Loucy (cell line): Measurements from ENCODE around the gene SLC12A4.

ENCODE experiments used
- H2AFZ ChIP-seq: fragments of 200-600 bp; sonication (generic); 2 replicates; pipeline ENCODE4 v1.6.0; 2016; ENCODE audit warnings: antibody characterized with exemption, mild to moderate bottlenecking, low read length, moderate library complexity
- H3F3A ChIP-seq: fragments of 200-600 bp; 2 replicates; pipeline ENCODE4 v1.6.0; 2016; ENCODE audit warnings: antibody characterized with exemption, low read depth, mild to moderate bottlenecking
- H3K27me3 ChIP-seq: fragments of 200-600 bp; sonication (generic); 2 replicates; pipeline ENCODE4 v1.6.1; 2014; ENCODE audit warnings: low read length, mild to moderate bottlenecking; ENCODE audit not compliant: insufficient read depth, poor library complexity, severe bottlenecking
- H3K36me3 ChIP-seq: fragments of 200-600 bp; sonication (generic); 2 replicates; pipeline ENCODE4 v1.6.1; 2016; ENCODE audit warnings: low read length; ENCODE audit not compliant: insufficient read depth
- H3K4me1 ChIP-seq: fragments of 200-600 bp; sonication (generic); 2 replicates; pipeline ENCODE4 v1.5.1; 2014; ENCODE audit warnings: low read length, mild to moderate bottlenecking; ENCODE audit not compliant: insufficient read depth, poor library complexity, severe bottlenecking
- H3K4me2 ChIP-seq: fragments of 200-600 bp; sonication (generic); 2 replicates; pipeline ENCODE4 v1.6.0; 2014; ENCODE audit warnings: antibody characterized with exemption, low read length, low read depth, mild to moderate bottlenecking; ENCODE audit not compliant: poor library complexity, severe bottlenecking
- H3K4me3 ChIP-seq: fragments of 200-600 bp; sonication (generic); 2 replicates; pipeline ENCODE4 v1.5.1; 2014; ENCODE audit warnings: low read length, mild to moderate bottlenecking, mixed read lengths; ENCODE audit not compliant: poor library complexity, severe bottlenecking
- H3K79me2 ChIP-seq: fragments of 200-600 bp; sonication (generic); 2 replicates; pipeline ENCODE4 v1.6.1; 2014; ENCODE audit warnings: low read length; ENCODE audit not compliant: insufficient read depth
- H3K9ac ChIP-seq: fragments of 200-600 bp; sonication (generic); 2 replicates; pipeline ENCODE4 v1.6.0; 2014; ENCODE audit warnings: mild to moderate bottlenecking, low read depth, low read length, moderate library complexity; ENCODE audit not compliant: poor library complexity, severe bottlenecking
- H3K9me2 ChIP-seq: fragments of 200-600 bp; sonication (generic); replicated peaks from 2 replicates; pipeline ENCODE4 v1.6.1; 2016; ENCODE audit warnings: low read depth, low read length, mixed read lengths
- H3K9me3 ChIP-seq: fragments of 200-600 bp; sonication (generic); 2 replicates; pipeline ENCODE4 v1.6.1; 2014; ENCODE audit warnings: mild to moderate bottlenecking, antibody characterized with exemption, low read length, low read depth; ENCODE audit not compliant: insufficient read depth
- H4K20me1 ChIP-seq: fragments of 200-600 bp; sonication (generic); 2 replicates; pipeline ENCODE4 v1.6.0; 2014; ENCODE audit warnings: antibody characterized with exemption, low read length, mild to moderate bottlenecking; ENCODE audit not compliant: insufficient read depth, poor library complexity, severe bottlenecking
- CTCF ChIP-seq: fragments of 200-600 bp; sonication (generic); conservative IDR thresholded peaks from 2 replicates; pipeline ENCODE4 v1.5.1; 2014; ENCODE audit warnings: mild to moderate bottlenecking, antibody characterized with exemption, low read length
- EZH2phosphoT487 ChIP-seq: fragments of 200-600 bp; IDR thresholded peaks from 2 replicates; pipeline ENCODE4 v1.6.1; 2018; ENCODE audit warnings: antibody characterized with exemption, mild to moderate bottlenecking, moderate library complexity, borderline replicate concordance

SLC12A4 gene

GRCh38 chr16:67936880-67937605 lies 31.4 kb downstream of the SLC12A4 start:
- Histone ChIP-seq H2AFZ (peak overlapping the region; percentile 65), H3K4me1 (peaks cover 24% of the 10 kb centered on the region), H4K20me1 (peaks cover 7% of the 10 kb centered on the region), H3K9ac (peak overlapping the region; percentile 96), H3K4me3 (peak overlapping the region; percentile 80), H3K79me2 (peaks cover 30% of the 10 kb centered on the region), H3K36me3 (no peaks in the 10 kb centered on the region; the same call in 1 of the 2 replicates), H3K4me2 (peak overlapping the region; percentile 84), H3K9me3 (no peaks in the 10 kb centered on the region), H3K27me3 (no peaks in the 10 kb centered on the region), H3F3A (no peaks in the 10 kb centered on the region; the same call in 1 of the 2 replicates), H3K9me2 (no peaks in the 10 kb centered on the region)
- TF ChIP-seq EZH2phosphoT487 (no peak), CTCF (no peak)

- Histone ChIP-seq H3K4me3 (peak within 1 kb of the TSS; percentile 80), H2AFZ (peak within 1 kb of the TSS; percentile 65), H3K36me3 (no peaks in the 10 kb centered on the region; the same call in 1 of the 2 replicates), H3K79me2 (peaks cover 30% of the 10 kb centered on the region), H3K9me3 (no peaks in the 10 kb centered on the region), H3K9me2 (no peaks in the 10 kb centered on the region), H4K20me1 (peaks cover 7% of the 10 kb centered on the region), H3F3A (no peaks in the 10 kb centered on the region; the same call in 1 of the 2 replicates), H3K27me3 (no peaks in the 10 kb centered on the region), H3K4me1 (peaks cover 17% of the 10 kb centered on the region), H3K4me2 (peak within 1 kb of the TSS; percentile 84), H3K9ac (peak within 1 kb of the TSS; percentile 96)
- TF ChIP-seq EZH2phosphoT487 = no peak
- no peak for TF ChIP-seq CTCF
These were observed 32.1 kb downstream of the SLC12A4 start, which contains the start of gene PSMB10 for GRCh38 chr16:67936124-67936879. Gene PSMB10, minus strand, starts transcription at chr16:67936850. Its CDS starts 101 bp downstream, at chr16:67936749.

GRCh38 chr16:67935402-67936123 lies 32.9 kb downstream of the SLC12A4 start:
- H3F3A ChIP-seq = no peaks in the 10 kb centered on the region; the same call in 1 of the 2 replicates
- H3K4me3 ChIP-seq = peak overlapping the region; percentile 80
- no peak for TF ChIP-seq EZH2phosphoT487
- no peak for TF ChIP-seq CTCF
- H3K4me1 ChIP-seq = peaks cover 14% of the 10 kb centered on the region
- no peaks in the 10 kb centered on the region for H3K9me3 ChIP-seq
- H4K20me1 ChIP-seq = peaks cover 7% of the 10 kb centered on the region
- H3K9ac ChIP-seq = peak overlapping the region; percentile 96
- peak overlapping the region; percentile 84 for H3K4me2 ChIP-seq
- H3K27me3 ChIP-seq = no peaks in the 10 kb centered on the region
- no peaks in the 10 kb centered on the region; the same call in 1 of the 2 replicates for H3K36me3 ChIP-seq
- H2AFZ ChIP-seq = peak overlapping the region; percentile 65
- peaks cover 30% of the 10 kb centered on the region for H3K79me2 ChIP-seq
- no peaks in the 10 kb centered on the region for H3K9me2 ChIP-seq
